DND-41 (cell line): ENCODE results near the gene DDIT4.
"Not testable (repeated sequence)": the region's sequence is repeated elsewhere in the genome, so short reads cannot be mapped to it uniquely, and the experiment has no call there.

Experiments used
- ATAC-seq: fragments of 200-7000 bp; cut with Tn5 transposase; 3 replicates; pipeline ENCODE4 v1.9.1; 2021; ENCODE audit warnings: low read depth; ENCODE audit not compliant: insufficient read depth
- DNase-seq: peaks from one replicate; pipeline ENCODE4 v3.0.0-alpha.2; 2020
- H2AFZ ChIP-seq: 2 replicates; pipeline ENCODE4 v1.6.0; 2012; ENCODE audit warnings: low read depth, low read length
- H3K27ac ChIP-seq: 2 replicates; pipeline ENCODE4 v1.5.1; 2012; ENCODE audit warnings: low read length, inconsistent platforms
- H3K27me3 ChIP-seq: fragments of 200-600 bp; sonication (generic); 2 replicates; pipeline ENCODE4 v1.6.0; 2012; ENCODE audit warnings: low read length, mild to moderate bottlenecking, inconsistent platforms; ENCODE audit not compliant: insufficient read depth, poor library complexity
- H3K36me3 ChIP-seq: 2 replicates; pipeline ENCODE4 v1.5.1; 2012; ENCODE audit warnings: low read length, inconsistent platforms; ENCODE audit not compliant: insufficient read depth
- H3K4me1 ChIP-seq: 2 replicates; pipeline ENCODE4 v1.5.1; 2012; ENCODE audit warnings: mild to moderate bottlenecking, low read length; ENCODE audit not compliant: insufficient read depth
- H3K4me2 ChIP-seq: 2 replicates; pipeline ENCODE4 v1.6.0; 2012; ENCODE audit warnings: mild to moderate bottlenecking, moderate library complexity, low read length, inconsistent platforms; ENCODE audit not compliant: insufficient read depth
- H3K4me3 ChIP-seq, 2 experiments: fragments of 200-600 bp in 1 of 2; shearing (Covaris generic) in 1 of 2; 2 replicates each; pipeline ENCODE4 v1.5.1; 2012 to 2016; ENCODE audit warnings: inconsistent platforms in 2 of 2, low read length in 2 of 2, mild to moderate bottlenecking in 2 of 2, low read depth in 1 of 2, moderate library complexity in 1 of 2
- H3K79me2 ChIP-seq: 2 replicates; pipeline ENCODE4 v1.6.0; 2012; ENCODE audit warnings: low read length, inconsistent platforms; ENCODE audit not compliant: insufficient read depth
- H3K9ac ChIP-seq: 2 replicates; pipeline ENCODE4 v1.6.0; 2012; ENCODE audit warnings: low read depth, mild to moderate bottlenecking, inconsistent platforms, low read length, moderate library complexity
- H3K9me3 ChIP-seq: 2 replicates; pipeline ENCODE4 v1.5.1; 2012; ENCODE audit warnings: low read length, moderate library complexity, mild to moderate bottlenecking, inconsistent platforms; ENCODE audit not compliant: insufficient read depth, severe bottlenecking
- H4K20me1 ChIP-seq: 2 replicates; pipeline ENCODE4 v1.6.0; 2012; ENCODE audit warnings: low read length; ENCODE audit not compliant: insufficient read depth
- CTCF ChIP-seq: IDR thresholded peaks from 2 replicates; pipeline ENCODE4 v1.5.1; 2012; ENCODE audit warnings: borderline replicate concordance, low read length, moderate library complexity, mild to moderate bottlenecking; ENCODE audit not compliant: poor library complexity, severe bottlenecking; ENCODE audit errors: extremely low read depth
- EZH2 ChIP-seq: IDR thresholded peaks from 3 replicates; pipeline ENCODE4 v1.6.1; 2012; ENCODE audit warnings: borderline replicate concordance, low read depth, mild to moderate bottlenecking, moderate library complexity, low read length, inconsistent platforms; ENCODE audit not compliant: severe bottlenecking

DDIT4 gene

GRCh38 chr10:72245949-72246525 lies 27.7 kb upstream of the DDIT4 start:
- DNase-seq (no peak), ATAC-seq (no peak)
- Histone ChIP-seq H2AFZ (no peak overlapping the region), H3K79me2 (no peaks in the 10 kb centered on the region), H3K4me2 (no peak overlapping the region), H3K27me3 (no peaks in the 10 kb centered on the region), H3K4me3 (no peak overlapping the region), H3K9me3 (no peaks in the 10 kb centered on the region), H4K20me1 (no peaks in the 10 kb centered on the region), H3K9ac (no peak overlapping the region), H3K36me3 (no peaks in the 10 kb centered on the region), H3K4me1 (peaks cover 44% of the 10 kb centered on the region), H3K27ac (peak overlapping the region; percentile 27; the same call in 1 of the 2 replicates)
- TF ChIP-seq CTCF (no peak), EZH2 (no peak)

- Histone ChIP-seq H3K9me3 (no peaks in the 10 kb centered on the region), H3K4me1 (peaks cover 40% of the 10 kb centered on the region), H3K79me2 (no peaks in the 10 kb centered on the region), H2AFZ (peak overlapping the region; percentile 71), H3K27ac (peak overlapping the region; percentile 96), H3K4me2 (peak overlapping the region; percentile 72), H3K27me3 (no peaks in the 10 kb centered on the region), H3K9ac (peak overlapping the region; percentile 63), H3K36me3 (no peaks in the 10 kb centered on the region), H3K4me3 (peak overlapping the region; percentile 1 to 55; a peak in 3 of 4 replicates), H4K20me1 (no peaks in the 10 kb centered on the region)
- TF ChIP-seq EZH2, result no peak
- TF ChIP-seq CTCF, result no peak
- ATAC-seq (peak; percentile 98), DNase-seq (peak; percentile 86)
These were observed 25.1 kb upstream of the DDIT4 start for GRCh38 chr10:72248468-72249151.

GRCh38 chr10:72249176-72249862 lies 24.4 kb upstream of the DDIT4 start:
- Histone ChIP-seq H3K4me3 (peak overlapping the region in 1 of 2 experiments; percentile 55; a peak in 2 of 4 replicates), H3K4me1 (peaks cover 40% of the 10 kb centered on the region), H3K4me2 (peak overlapping the region; percentile 72), H3K27ac (peak overlapping the region; percentile 96), H3K9ac (peak overlapping the region; percentile 63), H2AFZ (peak overlapping the region; percentile 62)
- H4K20me1 ChIP-seq, DNase-seq, H3K36me3 ChIP-seq, H3K79me2 ChIP-seq, ATAC-seq, H3K9me3 ChIP-seq, H3K27me3 ChIP-seq: not testable (repeated sequence)

- no peak for DNase-seq
- H3K9ac ChIP-seq, result no peak overlapping the region
- no peak for TF ChIP-seq EZH2
- no peak for TF ChIP-seq CTCF
- ATAC-seq, result no peak
- H3K36me3 ChIP-seq, result no peaks in the 10 kb centered on the region
- no peaks in the 10 kb centered on the region for H3K79me2 ChIP-seq
- H3K4me2 ChIP-seq, result no peak overlapping the region
- no peak overlapping the region for H3K4me3 ChIP-seq
- H3K9me3 ChIP-seq, result no peaks in the 10 kb centered on the region
- H4K20me1 ChIP-seq, result no peaks in the 10 kb centered on the region
- no peak overlapping the region for H2AFZ ChIP-seq
- peak overlapping the region; percentile 51; the same call in 1 of the 2 replicates for H3K27ac ChIP-seq
- peaks cover 40% of the 10 kb centered on the region for H3K4me1 ChIP-seq
- no peaks in the 10 kb centered on the region for H3K27me3 ChIP-seq
These were observed 23.1 kb upstream of the DDIT4 start for GRCh38 chr10:72250666-72251065.
